Left lung (tissue), 10 donors: Measurements from ENCODE around the gene PRCD. TPM values are rescaled to one million over a fixed set of nuclear protein-coding genes. Genes with fewer than 3 reads are reported as not detected.

ENCODE experiments used
- ATAC-seq: fragments of 200-7000 bp; cut with Tn5 transposase; one replicate; pipeline ENCODE4 v1.9.1; 2020; ENCODE audit warnings: moderate library complexity
- DNase-seq, 4 donors: peaks; one replicate each; pipeline ENCODE4 v3.0.0-alpha.2; 2013 to 2020
- H3K27ac ChIP-seq, 2 donors: fragments of 200-600 bp; sonication (generic) in 1 of 2; one replicate each; pipeline versions ENCODE4 v1.5.0 to v1.8.0; 2020 to 2021
- H3K27me3 ChIP-seq, 2 donors: fragments of 200-600 bp; sonication (generic) in 1 of 2; one replicate each; pipeline versions ENCODE4 v1.5.0 to v1.8.0; 2020 to 2021
- H3K36me3 ChIP-seq, 2 donors: fragments of 200-600 bp; sonication (generic) in 1 of 2; one replicate each; pipeline versions ENCODE4 v1.5.0 to v1.8.0; 2020 to 2021
- H3K4me1 ChIP-seq, 2 donors: fragments of 200-600 bp; one replicate each; pipeline ENCODE4 v1.8.0; 2021
- H3K4me3 ChIP-seq, 2 donors: fragments of 200-600 bp; sonication (generic) in 1 of 2; one replicate each; pipeline versions ENCODE4 v1.5.0 to v1.8.0; 2020 to 2021; ENCODE audit warnings: mild to moderate bottlenecking in 1 of 2
- H3K9me3 ChIP-seq, 2 donors: fragments of 200-600 bp; sonication (generic) in 1 of 2; one replicate each; pipeline versions ENCODE4 v1.5.0 to v1.8.0; 2020 to 2021
- intact Hi-C, 2 donors: fragments of 100-400 bp; cut with DNase I; formaldehyde crosslinking; loops; one replicate each; pipeline versions ENCODE4 v1.11.2 to v1.14.2; 2022
- polyA plus RNA-seq, 6 donors: library from polyadenylated mRNA; unstranded; fragments of 120-200 nt; gene quantifications; one replicate each; pipeline ENCODE4 v1.2.1, GENCODE V29; 2013; ENCODE audit not compliant: insufficient read length in 6 of 6
- total RNA-seq, 2 donors: library from RNA; stranded (reverse); fragmentation: NEBNext Ultra II Directional; extraction: Animal tissue kit (Norgen Biotek cat#: 25700); gene quantifications; one replicate each; pipeline ENCODE4 v1.2.1, GENCODE V29; 2021
- TF ChIP-seq, protein P1 (sequence below), 2 donors: fragments of 200-600 bp; sonication (generic) in 1 of 2; IDR thresholded peaks; one replicate each; pipeline versions ENCODE4 v1.5.0 to v1.8.0; 2021; ENCODE audit warnings: antibody characterized with exemption in 2 of 2
- donor health status: DM: no; HTN: yes; CAD: no.
- donor health status: DM: no; HTN: no; CAD: no.

Gene PRCD
- total and polyA plus RNA-seq, 8 donors, result 1.3 to 11.4 (median 8.9) TPM

DNA sequence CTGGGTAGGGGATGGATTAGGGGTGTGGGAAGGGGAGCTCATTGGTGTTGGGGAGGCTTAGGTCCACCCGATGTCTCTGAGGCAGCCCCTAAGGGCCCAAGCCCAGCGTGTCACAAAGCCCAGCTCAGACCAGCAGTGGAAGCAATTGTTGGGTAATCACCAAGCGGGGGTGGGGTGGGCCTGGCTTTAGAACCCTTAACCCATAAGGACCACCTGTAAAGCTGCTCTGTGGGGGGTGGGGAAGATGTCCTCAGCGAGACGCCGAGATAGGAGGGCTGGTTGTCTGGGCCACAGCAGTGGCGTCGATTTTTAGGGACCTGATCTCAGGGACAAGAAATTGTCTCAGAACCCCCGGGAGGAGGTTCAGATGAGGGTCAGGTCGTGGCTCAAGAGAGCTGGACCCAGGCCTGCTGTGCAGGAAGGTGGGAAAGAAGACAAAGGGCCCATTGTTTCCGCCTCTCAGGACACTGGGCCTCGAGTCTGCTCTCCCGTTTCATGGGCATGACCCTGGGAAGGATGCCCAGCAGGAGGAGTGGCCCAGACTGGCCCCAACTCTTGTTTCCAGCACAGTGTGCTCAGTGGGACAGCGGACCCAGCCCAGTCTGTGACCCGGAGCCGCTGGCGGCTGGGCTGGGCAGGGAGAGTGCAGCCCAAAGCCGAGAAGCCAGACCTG lies 29.9 kb downstream of the PRCD start:
- DNase-seq (no peak), ATAC-seq (peak; percentile 31)
- Histone ChIP-seq H3K9me3 (no peaks in the 10 kb centered on the region), H3K4me1 (peaks cover 0 to 30% of the 10 kb centered on the region in 2 donors), H3K27me3 (no peaks in the 10 kb centered on the region), H3K4me3 (no peak overlapping the region), H3K36me3 (peaks cover 0 to 25% of the 10 kb centered on the region in 2 donors), H3K27ac (no peak overlapping the region)
- intact Hi-C loops, result no loop called here
- TF ChIP-seq, protein P1, sequence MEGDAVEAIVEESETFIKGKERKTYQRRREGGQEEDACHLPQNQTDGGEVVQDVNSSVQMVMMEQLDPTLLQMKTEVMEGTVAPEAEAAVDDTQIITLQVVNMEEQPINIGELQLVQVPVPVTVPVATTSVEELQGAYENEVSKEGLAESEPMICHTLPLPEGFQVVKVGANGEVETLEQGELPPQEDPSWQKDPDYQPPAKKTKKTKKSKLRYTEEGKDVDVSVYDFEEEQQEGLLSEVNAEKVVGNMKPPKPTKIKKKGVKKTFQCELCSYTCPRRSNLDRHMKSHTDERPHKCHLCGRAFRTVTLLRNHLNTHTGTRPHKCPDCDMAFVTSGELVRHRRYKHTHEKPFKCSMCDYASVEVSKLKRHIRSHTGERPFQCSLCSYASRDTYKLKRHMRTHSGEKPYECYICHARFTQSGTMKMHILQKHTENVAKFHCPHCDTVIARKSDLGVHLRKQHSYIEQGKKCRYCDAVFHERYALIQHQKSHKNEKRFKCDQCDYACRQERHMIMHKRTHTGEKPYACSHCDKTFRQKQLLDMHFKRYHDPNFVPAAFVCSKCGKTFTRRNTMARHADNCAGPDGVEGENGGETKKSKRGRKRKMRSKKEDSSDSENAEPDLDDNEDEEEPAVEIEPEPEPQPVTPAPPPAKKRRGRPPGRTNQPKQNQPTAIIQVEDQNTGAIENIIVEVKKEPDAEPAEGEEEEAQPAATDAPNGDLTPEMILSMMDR (IDR thresholded peaks at IDR 0.05), result no peak

DNA sequence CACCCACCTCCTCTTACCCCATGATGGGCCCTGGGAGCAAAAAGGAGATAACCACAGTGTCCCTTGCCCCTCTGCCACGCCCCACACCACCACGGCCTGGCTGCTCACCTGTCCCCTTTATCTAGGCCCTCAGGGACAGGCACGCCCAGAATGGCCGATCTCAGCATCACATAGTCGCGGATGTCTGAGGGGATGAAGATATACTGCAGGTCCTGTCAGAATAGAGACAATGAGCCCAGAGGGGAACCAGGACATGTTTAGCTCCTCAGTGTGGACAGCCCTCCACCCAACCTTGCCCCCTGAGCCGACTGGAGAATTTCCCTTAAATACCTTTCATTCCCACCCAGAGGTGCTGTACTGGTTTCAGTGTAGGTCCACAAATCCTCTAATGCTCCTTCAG lies 30.6 kb downstream of the PRCD start:
- TF ChIP-seq, protein P1 (IDR thresholded peaks at IDR 0.05), result no peak
- Histone ChIP-seq H3K27me3 (no peaks in the 10 kb centered on the region), H3K9me3 (no peaks in the 10 kb centered on the region), H3K4me3 (no peak overlapping the region), H3K36me3 (peaks cover 0 to 19% of the 10 kb centered on the region in 2 donors), H3K27ac (no peak overlapping the region), H3K4me1 (peaks cover 0 to 27% of the 10 kb centered on the region in 2 donors)
- ATAC-seq (no peak), DNase-seq (no peak)
- intact Hi-C loops, result no loop called here

DNA sequence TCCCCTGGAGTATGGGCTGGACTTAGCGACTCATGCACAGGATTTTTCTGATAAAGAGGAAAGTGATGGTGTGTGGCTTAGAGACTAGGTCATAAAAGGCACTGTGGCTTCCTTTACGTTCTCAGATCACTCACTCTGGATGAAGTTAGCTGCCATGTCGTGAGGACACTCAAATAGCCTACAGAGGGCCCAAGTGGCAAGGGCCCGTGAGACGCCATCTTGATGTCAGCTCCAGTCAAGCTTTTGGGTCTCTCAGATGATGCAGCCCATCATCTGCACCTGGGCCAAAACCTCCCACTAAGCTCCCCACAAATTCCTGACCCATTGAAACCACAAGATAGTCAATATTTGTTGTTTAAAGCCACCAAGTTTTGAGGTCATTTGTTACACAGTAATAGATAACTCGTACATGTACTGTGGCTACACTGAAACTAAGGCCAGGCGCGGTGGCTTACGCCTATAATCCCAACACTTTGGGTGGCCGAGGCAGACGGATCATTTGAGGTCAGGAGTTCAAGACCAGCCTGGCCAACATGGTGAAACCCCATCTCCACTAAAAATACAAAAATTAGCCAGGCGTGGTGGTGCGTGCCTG lies 31.1 kb downstream of the PRCD start:
- intact Hi-C loops, result no loop called here
- H3K4me3 ChIP-seq, result no peak overlapping the region
- H3K9me3 ChIP-seq, result no peaks in the 10 kb centered on the region
- H3K27ac ChIP-seq, result no peak overlapping the region
- no peaks in the 10 kb centered on the region for H3K27me3 ChIP-seq
- peaks cover 0 to 22% of the 10 kb centered on the region in 2 donors for H3K4me1 ChIP-seq
- DNase-seq, result no peak
- ATAC-seq, result no peak
- H3K36me3 ChIP-seq, result peaks cover 0 to 14% of the 10 kb centered on the region in 2 donors
- TF ChIP-seq, protein P1 (IDR thresholded peaks at IDR 0.05), result no peak

DNA sequence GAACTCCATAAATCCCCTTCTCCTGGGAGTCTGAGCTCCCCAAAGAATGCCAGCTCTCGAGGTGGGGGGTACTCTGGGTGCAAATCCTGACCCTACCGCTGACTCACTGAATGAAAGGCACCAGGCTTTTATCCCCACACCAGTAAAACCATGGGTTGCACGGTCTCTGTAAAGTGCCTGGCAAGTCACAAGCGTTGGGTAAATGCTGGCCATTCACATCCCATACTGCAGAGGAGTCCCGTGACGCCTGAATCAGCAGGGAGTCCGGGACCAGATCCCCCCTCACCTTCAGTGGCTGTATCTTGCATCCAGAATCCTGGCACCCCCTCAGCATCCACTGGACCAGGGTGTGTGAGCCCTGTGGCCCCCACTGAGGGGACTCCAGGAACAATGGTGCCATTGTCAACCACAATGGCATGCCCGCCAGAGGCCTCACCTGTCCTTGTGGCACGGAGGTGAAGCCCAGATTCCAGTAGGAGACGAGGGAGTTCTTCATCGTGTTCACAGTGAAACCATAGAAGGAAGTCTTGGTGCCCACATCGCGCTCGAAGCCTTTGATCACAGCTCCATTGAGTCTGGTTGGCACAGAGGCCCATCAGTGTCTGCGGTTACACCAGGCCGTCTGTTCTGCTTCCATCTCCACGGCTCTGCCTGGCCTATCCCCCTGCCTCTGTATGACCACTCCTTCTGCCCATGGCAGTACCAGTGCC lies 32.5 kb downstream of the PRCD start:
- peaks cover 0 to under 1% of the 10 kb centered on the region in 2 donors for H3K36me3 ChIP-seq
- H3K27me3 ChIP-seq, result no peaks in the 10 kb centered on the region
- no peak overlapping the region for H3K27ac ChIP-seq
- no peak overlapping the region for H3K4me3 ChIP-seq
- intact Hi-C loops, result no loop called here
- peaks cover 0 to 11% of the 10 kb centered on the region in 2 donors for H3K4me1 ChIP-seq
- DNase-seq, result no peak
- no peak for ATAC-seq
- TF ChIP-seq, protein P1 (IDR thresholded peaks at IDR 0.05), result no peak
- H3K9me3 ChIP-seq, result no peaks in the 10 kb centered on the region

DNA sequence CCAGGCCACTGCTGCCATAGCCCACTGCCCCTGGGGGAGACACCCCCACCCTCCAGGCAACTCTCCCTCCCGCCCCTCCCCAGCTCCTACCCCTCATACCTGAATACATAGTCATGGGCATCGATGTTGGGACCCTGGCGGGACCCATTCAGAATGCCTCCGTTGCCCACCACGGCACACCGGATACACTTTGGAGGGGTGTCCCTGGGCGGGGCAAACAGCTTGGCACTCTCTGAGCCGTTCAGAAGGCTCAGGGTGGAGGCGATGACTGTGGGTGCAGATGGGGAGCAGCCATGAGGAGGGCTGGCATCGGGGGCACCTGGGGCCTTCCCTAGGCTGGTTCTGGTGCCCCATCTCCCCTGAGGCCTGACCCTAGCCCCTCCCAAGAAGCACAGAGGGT lies 33.3 kb downstream of the PRCD start:
- DNase-seq (no peak), ATAC-seq (no peak)
- H3K36me3 ChIP-seq, result no peaks in the 10 kb centered on the region
- no peak overlapping the region for H3K27ac ChIP-seq
- intact Hi-C loops, result no loop called here
- no peak overlapping the region for H3K4me3 ChIP-seq
- TF ChIP-seq, protein P1 (IDR thresholded peaks at IDR 0.05), result no peak
- H3K9me3 ChIP-seq, result no peaks in the 10 kb centered on the region
- peaks cover 0 to 4% of the 10 kb centered on the region in 2 donors for H3K4me1 ChIP-seq
- no peaks in the 10 kb centered on the region for H3K27me3 ChIP-seq
